ENCODE results near the gene MYO5A. TPM values are rescaled to one million over a fixed set of nuclear protein-coding genes. Genes with fewer than 3 reads are reported as not detected.

The MYO5A gene
- total RNA-seq, 2 donors from 2014 or later: 2.6 to 6.0 TPM

DNA sequence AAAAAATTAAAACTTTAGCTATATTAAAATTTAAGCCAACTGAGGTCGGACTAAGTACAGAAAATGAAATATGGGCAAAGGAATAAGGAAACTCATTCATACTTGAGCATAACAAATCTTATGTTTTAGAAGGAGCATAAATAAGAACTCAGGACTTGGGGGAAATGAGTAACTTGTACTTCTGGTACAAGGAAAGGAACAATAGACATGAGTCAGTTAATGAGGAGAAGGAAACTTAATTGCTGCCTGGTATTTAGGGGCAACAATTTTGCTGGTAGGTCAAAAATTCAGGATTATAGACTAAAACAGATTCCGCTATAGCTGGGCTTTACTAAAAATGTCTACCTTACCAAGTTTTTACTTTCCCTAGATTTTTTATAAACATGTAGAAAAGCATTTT is 113.1 kb downstream of the MYO5A start:
- intact Hi-C loops (cut with DNase I): no loop called here
- Histone ChIP-seq H3K4me1 (no peaks in the 10 kb centered on the region), H3K9ac (ENCODE audit: low read depth in 2 of 2, low read length in 2 of 2) (no peak overlapping the region), H3K36me3 (no peaks in the 10 kb centered on the region), H3K27ac (no peak overlapping the region), H3K4me3 (no peak overlapping the region), H3K9me3 (no peaks in the 10 kb centered on the region), H3K27me3 (no peaks in the 10 kb centered on the region)
- DNase-seq: no peak
- no peak for TF ChIP-seq CTCF (IDR thresholded peaks at IDR 0.05)

- Histone ChIP-seq H3K4me3 (no peak overlapping the region), H3K27me3 (no peaks in the 10 kb centered on the region), H3K36me3 (no peaks in the 10 kb centered on the region), H3K9me3 (no peaks in the 10 kb centered on the region), H3K4me1 (no peaks in the 10 kb centered on the region), H3K27ac (no peak overlapping the region), H3K9ac (ENCODE audit: low read depth in 2 of 2, low read length in 2 of 2) (no peak overlapping the region)
- no peak for DNase-seq
- intact Hi-C loops (cut with DNase I): no loop called here
- TF ChIP-seq CTCF (IDR thresholded peaks at IDR 0.05): no peak
These were observed 113.7 kb downstream of the MYO5A start for GRCh38 chr15:52414936-52415335.

DNA sequence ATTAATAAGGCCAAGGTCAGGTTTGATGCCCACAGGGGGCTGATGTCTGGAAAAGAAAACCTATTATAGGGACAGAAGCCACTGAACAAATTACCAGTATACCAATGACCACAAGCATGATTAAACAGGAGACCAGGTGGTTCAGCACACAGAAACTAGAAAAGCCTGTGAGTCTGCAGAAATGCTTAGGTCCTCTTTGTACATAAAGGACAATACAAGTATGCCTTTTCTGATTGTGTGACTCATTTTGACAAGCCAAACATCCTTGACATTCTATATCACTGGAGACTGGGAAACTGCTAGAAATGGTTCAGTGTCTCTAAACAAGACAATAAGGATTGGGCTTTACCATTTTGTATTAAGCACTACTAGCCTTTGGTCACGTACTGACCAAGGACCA is 119.9 kb downstream of the MYO5A start:
- no peaks in the 10 kb centered on the region for H3K27me3 ChIP-seq
- H3K27ac ChIP-seq: no peak overlapping the region
- intact Hi-C loops (cut with DNase I): no loop called here
- H3K9ac ChIP-seq (ENCODE audit: low read depth in 2 of 2, low read length in 2 of 2): no peak overlapping the region
- H3K4me1 ChIP-seq: no peaks in the 10 kb centered on the region
- no peak for TF ChIP-seq CTCF (IDR thresholded peaks at IDR 0.05)
- no peak for DNase-seq
- no peak overlapping the region for H3K4me3 ChIP-seq
- no peaks in the 10 kb centered on the region for H3K36me3 ChIP-seq
- H3K9me3 ChIP-seq: no peaks in the 10 kb centered on the region

DNA sequence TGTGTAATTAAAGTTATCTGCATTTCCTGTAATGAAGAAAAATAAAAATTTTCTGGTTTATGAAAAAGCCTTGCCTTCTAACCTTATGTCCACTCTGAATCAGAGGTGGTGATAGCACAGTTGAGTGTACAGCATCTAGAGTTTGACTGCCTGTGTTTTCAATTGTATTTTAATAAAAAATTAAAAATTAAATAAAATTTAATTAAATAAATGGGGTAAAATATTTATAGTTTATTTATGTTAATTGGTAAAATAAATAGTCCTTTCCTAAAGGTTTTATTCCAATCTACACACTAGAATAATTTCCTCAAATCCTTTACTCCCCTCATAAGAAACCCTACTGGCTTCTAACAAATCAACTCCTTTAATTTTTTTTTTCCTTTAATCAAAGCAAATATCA is 121.3 kb downstream of the MYO5A start:
- no peak overlapping the region for H3K4me3 ChIP-seq
- no peak for TF ChIP-seq CTCF (IDR thresholded peaks at IDR 0.05)
- H3K36me3 ChIP-seq: no peaks in the 10 kb centered on the region

DNA sequence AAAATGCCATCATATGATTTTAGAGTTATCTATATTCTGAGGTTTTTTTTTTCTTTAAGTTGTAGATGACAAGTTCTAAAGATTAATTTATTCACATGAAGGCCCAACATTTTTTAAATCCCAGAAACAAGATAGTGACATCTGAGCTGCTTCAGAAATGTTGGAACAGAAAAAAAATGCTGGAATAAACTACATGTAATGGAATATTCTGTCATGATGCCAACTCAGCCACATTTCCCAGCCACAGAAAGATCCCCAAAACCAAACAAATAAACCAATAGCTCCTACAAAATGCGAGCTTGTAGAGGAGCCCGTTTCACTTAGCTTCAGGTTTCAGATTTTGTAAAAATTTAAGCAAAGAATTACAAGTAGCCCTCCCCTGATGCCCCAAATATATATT is 122.1 kb downstream of the MYO5A start:
- intact Hi-C loops (cut with DNase I): no loop called here
- H3K4me3 ChIP-seq: no peak overlapping the region
- H3K27me3 ChIP-seq: no peaks in the 10 kb centered on the region
- no peaks in the 10 kb centered on the region for H3K36me3 ChIP-seq
- H3K27ac ChIP-seq: no peak overlapping the region
- no peak for TF ChIP-seq CTCF (IDR thresholded peaks at IDR 0.05)
- H3K9ac ChIP-seq (ENCODE audit: low read depth in 2 of 2, low read length in 2 of 2): no peak overlapping the region
- H3K4me1 ChIP-seq: no peaks in the 10 kb centered on the region
- no peak for DNase-seq
- no peaks in the 10 kb centered on the region for H3K9me3 ChIP-seq

More for the DNA sequence above, 121.3 kb downstream of the MYO5A start:
- intact Hi-C loops (cut with DNase I): no loop called here
- no peaks in the 10 kb centered on the region for H3K4me1 ChIP-seq
- H3K27ac ChIP-seq: no peak overlapping the region
- H3K9ac ChIP-seq (ENCODE audit: low read depth in 2 of 2, low read length in 2 of 2): no peak overlapping the region
- no peak for DNase-seq
- no peaks in the 10 kb centered on the region for H3K27me3 ChIP-seq
- no peaks in the 10 kb centered on the region for H3K9me3 ChIP-seq

DNA sequence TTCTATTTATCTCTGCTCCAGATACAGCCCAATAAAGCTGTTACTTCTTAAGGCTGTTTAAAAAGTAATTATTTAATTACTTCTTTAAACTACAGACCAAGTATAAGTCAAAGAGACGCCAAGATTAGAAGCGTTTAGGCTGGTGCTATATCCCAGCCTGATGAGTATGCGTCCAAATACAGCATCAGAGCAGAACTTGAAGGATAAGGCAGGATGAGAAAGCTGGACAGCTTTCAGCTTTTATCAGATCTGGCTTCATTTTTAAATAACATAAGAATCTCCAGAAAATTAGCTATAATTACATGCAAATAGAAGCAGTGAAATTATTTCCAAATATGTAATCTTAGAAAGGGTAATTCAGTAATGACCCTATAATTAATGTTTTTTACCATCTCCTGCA is 122.8 kb downstream of the MYO5A start:
- Histone ChIP-seq H3K9me3 (no peaks in the 10 kb centered on the region), H3K27ac (no peak overlapping the region), H3K9ac (ENCODE audit: low read depth in 2 of 2, low read length in 2 of 2) (no peak overlapping the region), H3K4me1 (no peaks in the 10 kb centered on the region), H3K36me3 (no peaks in the 10 kb centered on the region), H3K4me3 (no peak overlapping the region), H3K27me3 (no peaks in the 10 kb centered on the region)
- TF ChIP-seq CTCF (IDR thresholded peaks at IDR 0.05): no peak
- DNase-seq: no peak
- intact Hi-C loops (cut with DNase I): no loop called here
